Mesendoderm (in vitro differentiated cells): ENCODE results near the gene HIBCH.

Experiments
- DNase-seq: peaks from one replicate; pipeline ENCODE4 v3.0.0; 2013
- H2AK5ac ChIP-seq: 2 replicates; pipeline ENCODE4 v1.6.1; 2013; ENCODE audit warnings: low read length, inconsistent platforms
- H2BK120ac ChIP-seq: 2 replicates; pipeline ENCODE4 v1.6.1; 2013; ENCODE audit warnings: low read depth, mild to moderate bottlenecking, low read length, moderate library complexity, mixed read lengths
- H2BK15ac ChIP-seq: replicated peaks from 2 replicates; pipeline ENCODE4 v1.6.1; 2013; ENCODE audit warnings: low read depth, mild to moderate bottlenecking, moderate library complexity
- H2BK5ac ChIP-seq: 2 replicates; pipeline ENCODE4 v1.6.1; 2013; ENCODE audit warnings: low read length, inconsistent platforms
- H3K18ac ChIP-seq: 2 replicates; pipeline ENCODE4 v1.6.1; 2013; ENCODE audit warnings: mild to moderate bottlenecking, low read length, mixed read lengths
- H3K23ac ChIP-seq: one replicate; pipeline ENCODE4 v1.6.1; 2013; ENCODE audit warnings: low read length
- H3K27ac ChIP-seq: 2 replicates; pipeline ENCODE4 v1.5.1; 2013; ENCODE audit warnings: low read depth, mild to moderate bottlenecking, inconsistent platforms, low read length, moderate library complexity
- H3K27me3 ChIP-seq: 2 replicates; pipeline ENCODE4 v1.6.1; 2013; ENCODE audit warnings: low read length, control low read depth, mild to moderate bottlenecking, inconsistent platforms; ENCODE audit not compliant: insufficient read depth, poor library complexity
- H3K36me3 ChIP-seq: 2 replicates; pipeline ENCODE4 v1.6.1; 2013; ENCODE audit warnings: low read length, inconsistent platforms; ENCODE audit not compliant: control insufficient read depth, insufficient read depth
- H3K4ac ChIP-seq: one replicate; pipeline ENCODE4 v1.6.1; 2013; ENCODE audit warnings: low read depth, mild to moderate bottlenecking, low read length, moderate library complexity
- H3K4me1 ChIP-seq: 2 replicates; pipeline ENCODE4 v1.6.1; 2013; ENCODE audit warnings: low read depth, low read length, inconsistent platforms; ENCODE audit not compliant: control insufficient read depth
- H3K4me2 ChIP-seq: 2 replicates; pipeline ENCODE4 v1.6.1; 2013; ENCODE audit warnings: low read length
- H3K4me3 ChIP-seq: 2 replicates; pipeline ENCODE4 v1.5.1; 2013; ENCODE audit warnings: mild to moderate bottlenecking, low read length
- H3K56ac ChIP-seq: one replicate; pipeline ENCODE4 v1.6.1; 2013; ENCODE audit warnings: low read length
- H3K79me1 ChIP-seq: 2 replicates; pipeline ENCODE4 v1.6.1; 2013; ENCODE audit warnings: low read length, inconsistent platforms
- H3K79me2 ChIP-seq: 2 replicates; pipeline ENCODE4 v1.6.1; 2013; ENCODE audit warnings: mild to moderate bottlenecking, low read length; ENCODE audit not compliant: control insufficient read depth, insufficient read depth
- H3K9ac ChIP-seq: 2 replicates; pipeline ENCODE4 v1.6.1; 2013; ENCODE audit warnings: low read length, inconsistent platforms
- H4K5ac ChIP-seq: one replicate; pipeline ENCODE4 v1.6.1; 2013; ENCODE audit warnings: low read length
- H4K8ac ChIP-seq: one replicate; pipeline ENCODE4 v1.6.1; 2013; ENCODE audit warnings: low read depth, mild to moderate bottlenecking, control low read depth, low read length, moderate library complexity
- WGBS: extraction: QIAGEN DNeasy Blood & Tissue Kit; methylation state at CpG from one replicate; pipeline ENCODE4 v1.1.7; 2013; ENCODE audit warnings: low lambda C conversion rate, missing lambda C conversion rate; ENCODE audit not compliant: insufficient coverage; ENCODE audit errors: extremely low coverage; 5-methylcytosine and 5-hydroxymethylcytosine counted together

Gene HIBCH

DNA sequence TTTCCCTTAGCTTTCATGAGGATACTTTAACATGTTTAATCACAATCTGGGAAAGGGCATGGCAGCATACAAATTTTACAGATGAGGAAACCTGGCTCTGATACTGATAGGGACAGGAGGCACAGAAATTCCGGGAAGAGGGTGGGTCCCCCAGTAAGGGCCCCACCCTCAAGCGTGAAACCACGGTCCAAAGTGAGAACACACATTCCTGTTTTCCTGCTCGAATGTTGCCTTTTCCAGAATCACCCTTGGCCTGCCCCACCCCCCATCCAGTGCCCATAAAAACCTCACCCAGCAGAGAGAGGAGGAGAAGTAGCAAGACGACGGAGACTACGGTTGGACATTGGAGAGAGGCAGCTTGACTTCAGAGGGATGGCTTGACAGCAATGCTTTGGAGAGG is 98.2 kb downstream of the HIBCH start:
- Histone ChIP-seq H2BK15ac (no peak overlapping the region), H2BK5ac (no peak overlapping the region), H3K56ac (no peak overlapping the region), H3K79me2 (no peaks in the 10 kb centered on the region), H3K18ac (no peak overlapping the region), H2BK120ac (no peak overlapping the region), H3K23ac (no peak overlapping the region), H3K9ac (no peak overlapping the region), H3K79me1 (no peaks in the 10 kb centered on the region), H3K4me1 (no peaks in the 10 kb centered on the region), H3K4ac (no peak overlapping the region), H3K36me3 (peaks cover 1% of the 10 kb centered on the region), H3K4me3 (no peak overlapping the region), H4K5ac (no peak overlapping the region), H4K8ac (no peak overlapping the region), H3K4me2 (no peak overlapping the region), H2AK5ac (no peak overlapping the region), H3K27me3 (no peaks in the 10 kb centered on the region), H3K27ac (no peak overlapping the region)
- no CpG with 5 or more reads among the region's 7 CpGs for WGBS
- no peak for DNase-seq

DNA sequence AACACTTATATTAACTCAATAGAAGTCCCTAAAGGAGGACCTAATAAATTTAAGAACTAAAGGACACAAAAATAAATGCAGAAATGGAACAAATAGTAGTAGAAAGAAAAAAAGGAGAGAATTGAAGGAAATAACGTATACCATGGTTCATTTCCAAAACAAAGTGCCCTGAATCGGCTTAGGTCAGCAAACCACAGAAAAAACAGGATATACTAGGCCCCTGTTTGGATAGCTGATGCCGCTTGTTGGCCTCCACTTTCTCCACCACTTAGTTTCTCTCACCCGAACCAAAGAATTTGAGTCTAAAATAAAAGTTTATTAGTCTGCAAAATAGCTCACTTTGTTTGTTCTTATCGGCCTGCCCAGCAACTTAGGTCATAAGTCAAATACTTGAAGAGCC is 100.4 kb downstream of the HIBCH start:
- no peak overlapping the region for H3K23ac ChIP-seq
- no peak overlapping the region for H3K18ac ChIP-seq
- no peaks in the 10 kb centered on the region for H3K27me3 ChIP-seq
- no peak overlapping the region for H2AK5ac ChIP-seq
- no peaks in the 10 kb centered on the region for H3K79me1 ChIP-seq
- no peak overlapping the region for H3K4me2 ChIP-seq
- H4K8ac ChIP-seq = no peak overlapping the region
- no peak overlapping the region for H3K4ac ChIP-seq
- H3K36me3 ChIP-seq = peaks cover 1% of the 10 kb centered on the region
- H2BK15ac ChIP-seq = no peak overlapping the region
- H3K4me3 ChIP-seq = no peak overlapping the region
- DNase-seq = no peak
- no peak overlapping the region for H3K9ac ChIP-seq
- H2BK5ac ChIP-seq = no peak overlapping the region
- no peak overlapping the region for H4K5ac ChIP-seq
- no CpG with 5 or more reads among the region's 5 CpGs for WGBS
- no peaks in the 10 kb centered on the region for H3K4me1 ChIP-seq
- H3K56ac ChIP-seq = no peak overlapping the region
- H2BK120ac ChIP-seq = no peak overlapping the region
- no peaks in the 10 kb centered on the region for H3K79me2 ChIP-seq
- no peak overlapping the region for H3K27ac ChIP-seq

DNA sequence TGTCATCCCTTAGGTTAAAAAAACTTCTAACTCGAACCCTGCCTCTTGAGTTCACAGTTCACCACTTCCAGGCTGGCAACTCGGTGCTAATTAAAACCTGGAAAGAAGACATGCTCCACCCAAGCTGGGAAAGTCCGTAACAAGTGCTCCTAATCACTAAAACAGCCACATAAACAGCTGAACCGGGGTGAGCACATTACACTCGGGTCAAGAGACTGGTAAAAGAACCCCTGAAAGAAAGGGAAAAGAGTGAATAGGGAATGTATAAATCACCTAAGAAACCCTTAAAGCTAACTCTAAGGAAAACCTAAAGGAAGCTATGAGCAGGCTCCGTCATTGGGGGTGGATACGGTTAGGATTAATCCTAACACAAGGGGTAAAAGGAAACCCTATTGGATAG is 102.0 kb downstream of the HIBCH start:
- no peak for DNase-seq
- H3K18ac ChIP-seq = no peak overlapping the region

DNA sequence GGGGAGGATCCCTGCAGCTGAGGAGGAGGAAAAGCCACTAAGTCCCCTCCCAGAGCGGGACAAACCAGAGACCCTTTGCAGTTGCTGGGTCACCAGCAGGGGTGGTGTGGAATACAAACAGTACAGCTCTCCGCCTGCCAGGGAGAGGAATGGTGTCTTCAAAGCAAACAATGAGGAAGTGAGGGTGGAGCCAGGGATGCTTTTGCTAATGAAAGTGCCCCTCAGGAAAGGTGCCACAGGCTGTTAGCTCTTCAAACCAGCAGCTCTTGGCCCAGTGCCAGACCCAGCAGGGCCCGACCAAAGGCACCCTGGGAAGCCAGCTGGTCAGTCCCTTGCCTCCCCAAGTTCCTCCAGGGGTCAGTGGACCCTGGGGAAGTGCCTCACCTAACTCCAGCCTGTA is 102.8 kb downstream of the HIBCH start:
- no peaks in the 10 kb centered on the region for H3K79me1 ChIP-seq
- no peak overlapping the region for H2BK5ac ChIP-seq
- no peak overlapping the region for H3K27ac ChIP-seq
- H3K56ac ChIP-seq = no peak overlapping the region
- no peak overlapping the region for H3K9ac ChIP-seq
- no peak overlapping the region for H3K23ac ChIP-seq
- no peak overlapping the region for H4K8ac ChIP-seq
- H4K5ac ChIP-seq = no peak overlapping the region
- H3K4me2 ChIP-seq = no peak overlapping the region
- peaks cover 1% of the 10 kb centered on the region for H3K36me3 ChIP-seq
- no peak overlapping the region for H3K4ac ChIP-seq
- H2BK120ac ChIP-seq = no peak overlapping the region
- no peak overlapping the region for H3K4me3 ChIP-seq
- no peaks in the 10 kb centered on the region for H3K79me2 ChIP-seq
- H2BK15ac ChIP-seq = no peak overlapping the region
- WGBS = no CpG with 5 or more reads among the region's 3 CpGs
- peak; percentile 95 for DNase-seq
- H3K18ac ChIP-seq = no peak overlapping the region
- no peaks in the 10 kb centered on the region for H3K4me1 ChIP-seq
- no peak overlapping the region for H2AK5ac ChIP-seq
- H3K27me3 ChIP-seq = no peaks in the 10 kb centered on the region

More for the DNA sequence above, 102.0 kb downstream of the HIBCH start:
- no peak overlapping the region for H3K4ac ChIP-seq
- no peak overlapping the region for H4K8ac ChIP-seq
- no peaks in the 10 kb centered on the region for H3K27me3 ChIP-seq
- no peaks in the 10 kb centered on the region for H3K79me2 ChIP-seq
- no peak overlapping the region for H3K56ac ChIP-seq
- WGBS = no CpG with 5 or more reads among the region's 7 CpGs
- no peak overlapping the region for H3K4me2 ChIP-seq
- peaks cover 1% of the 10 kb centered on the region for H3K36me3 ChIP-seq
- H3K27ac ChIP-seq = no peak overlapping the region
- H3K9ac ChIP-seq = no peak overlapping the region
- no peak overlapping the region for H3K4me3 ChIP-seq
- no peak overlapping the region for H2BK5ac ChIP-seq
- H4K5ac ChIP-seq = no peak overlapping the region
- no peak overlapping the region for H2AK5ac ChIP-seq
- H3K4me1 ChIP-seq = no peaks in the 10 kb centered on the region
- H2BK120ac ChIP-seq = no peak overlapping the region
- H2BK15ac ChIP-seq = no peak overlapping the region
- H3K23ac ChIP-seq = no peak overlapping the region
- H3K79me1 ChIP-seq = no peaks in the 10 kb centered on the region

DNA sequence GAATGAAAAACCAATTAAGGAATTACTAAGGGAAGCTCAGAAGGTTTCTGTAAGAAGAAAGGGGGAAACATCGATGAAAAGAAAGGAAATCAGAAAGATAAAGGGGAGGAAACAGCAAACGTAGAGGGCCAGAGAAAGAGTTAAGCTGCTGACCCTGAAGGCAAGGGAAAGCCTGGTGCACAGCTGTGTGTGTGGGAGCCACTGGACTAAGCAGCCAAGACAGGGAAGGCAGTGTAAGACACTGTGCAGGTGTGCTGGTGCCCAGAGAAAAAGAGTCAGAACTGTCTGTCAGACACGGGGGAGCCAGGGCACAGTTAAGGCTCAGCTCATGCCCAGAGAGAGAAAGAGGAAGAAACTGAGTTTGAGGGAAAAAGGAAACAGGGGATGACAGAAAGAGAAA is 104.0 kb downstream of the HIBCH start:
- H4K5ac ChIP-seq = no peak overlapping the region
- H2BK120ac ChIP-seq = no peak overlapping the region
- H3K79me2 ChIP-seq = no peaks in the 10 kb centered on the region
- H3K79me1 ChIP-seq = no peaks in the 10 kb centered on the region
- no peak overlapping the region for H3K56ac ChIP-seq
- no peaks in the 10 kb centered on the region for H3K27me3 ChIP-seq
- H3K9ac ChIP-seq = no peak overlapping the region
- no peak overlapping the region for H3K4me2 ChIP-seq
- no peaks in the 10 kb centered on the region for H3K4me1 ChIP-seq
- H2AK5ac ChIP-seq = no peak overlapping the region
- H3K36me3 ChIP-seq = peaks cover 1% of the 10 kb centered on the region
- DNase-seq = no peak
- no peak overlapping the region for H3K18ac ChIP-seq
- no peak overlapping the region for H3K23ac ChIP-seq
- H2BK15ac ChIP-seq = no peak overlapping the region
- no peak overlapping the region for H3K27ac ChIP-seq
- no peak overlapping the region for H3K4me3 ChIP-seq
- H3K4ac ChIP-seq = no peak overlapping the region
- no peak overlapping the region for H2BK5ac ChIP-seq
- H4K8ac ChIP-seq = no peak overlapping the region
- WGBS = no CpG with 5 or more reads among the region's 3 CpGs

DNA sequence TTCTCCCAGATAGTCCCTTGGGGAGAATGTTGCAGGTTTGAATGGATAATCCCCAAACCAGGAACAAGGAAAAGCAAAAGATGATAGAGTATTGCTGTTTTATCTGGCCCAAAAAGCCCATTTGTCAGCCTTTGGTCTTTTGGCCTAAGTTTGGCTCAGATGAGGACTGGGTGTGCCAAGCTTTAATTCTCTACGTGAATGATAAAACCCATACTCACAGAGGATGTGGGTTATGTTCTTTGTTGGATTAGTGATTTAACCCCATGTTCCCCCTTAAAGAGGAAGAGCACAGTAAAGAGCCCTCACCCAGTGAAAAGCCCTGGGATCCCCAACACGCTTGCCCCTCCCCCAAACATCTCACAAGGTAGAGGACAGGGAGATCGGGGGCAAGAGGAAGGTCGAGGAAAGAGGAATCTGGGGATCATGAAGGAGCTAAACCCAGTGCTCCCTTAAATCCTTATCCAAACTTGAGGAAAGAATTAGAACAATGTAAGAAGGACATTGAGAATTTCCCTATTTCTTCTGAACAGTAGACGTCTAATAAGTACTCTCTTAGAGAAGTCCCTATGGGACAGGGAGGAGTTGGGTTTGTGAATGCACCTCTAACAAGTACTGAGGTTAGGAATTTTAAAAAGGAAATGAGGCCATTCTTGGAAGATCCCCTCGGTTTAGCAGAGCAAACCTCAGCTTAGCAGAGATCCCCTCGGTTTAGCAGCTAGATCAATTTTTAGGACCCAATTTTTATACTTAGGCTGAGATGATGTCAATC is 105.0 kb downstream of the HIBCH start:
- H3K56ac ChIP-seq = no peak overlapping the region
- DNase-seq = no peak
- H3K4me3 ChIP-seq = no peak overlapping the region
- no peak overlapping the region for H3K27ac ChIP-seq
- no peak overlapping the region for H2BK5ac ChIP-seq
- H3K27me3 ChIP-seq = no peaks in the 10 kb centered on the region
- no peaks in the 10 kb centered on the region for H3K79me1 ChIP-seq
- H3K4ac ChIP-seq = no peak overlapping the region
- no peak overlapping the region for H2BK120ac ChIP-seq
- no peaks in the 10 kb centered on the region for H3K4me1 ChIP-seq
- no CpG with 5 or more reads among the region's 7 CpGs for WGBS
- H3K79me2 ChIP-seq = no peaks in the 10 kb centered on the region
- no peak overlapping the region for H4K8ac ChIP-seq
- H4K5ac ChIP-seq = no peak overlapping the region
- no peak overlapping the region for H3K23ac ChIP-seq
- no peak overlapping the region for H3K18ac ChIP-seq
- no peak overlapping the region for H3K9ac ChIP-seq
- no peak overlapping the region for H2AK5ac ChIP-seq
- peaks cover 1% of the 10 kb centered on the region for H3K36me3 ChIP-seq
- H2BK15ac ChIP-seq = no peak overlapping the region
- no peak overlapping the region for H3K4me2 ChIP-seq
